ENCODE data around the gene TRNT1. TPM values are rescaled to one million over a fixed set of nuclear protein-coding genes. Genes with fewer than 3 reads are reported as not detected.

TRNT1 gene
- total RNA-seq, 2 donors from 2014 or later = 33.6 to 41.5 TPM

- DNase-seq (peak; percentile 60), ATAC-seq (replicated peaks in 1 of 2) (peak; percentile 43 to 53)
- H3K4me3 Mint-ChIP-seq = peak overlapping the region; percentile 95 to 98
- H3K36me3 Mint-ChIP-seq (ENCODE audit: insufficient read depth in 2 of 2) = peaks cover 15 to 24% of the 10 kb centered on the region in 2 donors
- peaks cover 47% of the 10 kb centered on the region for H3K4me1 Mint-ChIP-seq (ENCODE audit: low read depth)
- no peaks in the 10 kb centered on the region for H3K9me3 Mint-ChIP-seq
- no peaks in the 10 kb centered on the region for H3K27me3 Mint-ChIP-seq (ENCODE audit: low read depth)
- H3K27ac Mint-ChIP-seq = peak overlapping the region; percentile 85
Observed at GRCh38 chr3:3127432-3128010, 781 bp downstream of the TRNT1 start.

GRCh38 chr3:3129579-3129978, 2.8 kb downstream of the TRNT1 start:
- Mint-ChIP-seq H3K27ac (peak overlapping the region; percentile 54), H3K9me3 (no peaks in the 10 kb centered on the region), H3K36me3 (ENCODE audit: insufficient read depth in 2 of 2) (peaks cover 15 to 28% of the 10 kb centered on the region in 2 donors), H3K4me3 (peak overlapping the region; percentile 57 to 98), H3K4me1 (ENCODE audit: low read depth) (peaks cover 67% of the 10 kb centered on the region), H3K27me3 (ENCODE audit: low read depth) (no peaks in the 10 kb centered on the region)
- no peak for DNase-seq
- no peak for ATAC-seq (replicated peaks in 1 of 2)

- Mint-ChIP-seq H3K36me3 (ENCODE audit: insufficient read depth in 2 of 2) (peaks cover 8 to 31% of the 10 kb centered on the region in 2 donors), H3K4me3 (peak overlapping the region; percentile 15 to 35), H3K9me3 (no peaks in the 10 kb centered on the region), H3K27me3 (ENCODE audit: low read depth) (no peaks in the 10 kb centered on the region), H3K4me1 (ENCODE audit: low read depth) (peaks cover 69% of the 10 kb centered on the region), H3K27ac (no peak overlapping the region)
- ATAC-seq (replicated peaks in 1 of 2) (no peak), DNase-seq (no peak)
Observed at GRCh38 chr3:3133500-3133899, 6.8 kb downstream of the TRNT1 start.

DNA sequence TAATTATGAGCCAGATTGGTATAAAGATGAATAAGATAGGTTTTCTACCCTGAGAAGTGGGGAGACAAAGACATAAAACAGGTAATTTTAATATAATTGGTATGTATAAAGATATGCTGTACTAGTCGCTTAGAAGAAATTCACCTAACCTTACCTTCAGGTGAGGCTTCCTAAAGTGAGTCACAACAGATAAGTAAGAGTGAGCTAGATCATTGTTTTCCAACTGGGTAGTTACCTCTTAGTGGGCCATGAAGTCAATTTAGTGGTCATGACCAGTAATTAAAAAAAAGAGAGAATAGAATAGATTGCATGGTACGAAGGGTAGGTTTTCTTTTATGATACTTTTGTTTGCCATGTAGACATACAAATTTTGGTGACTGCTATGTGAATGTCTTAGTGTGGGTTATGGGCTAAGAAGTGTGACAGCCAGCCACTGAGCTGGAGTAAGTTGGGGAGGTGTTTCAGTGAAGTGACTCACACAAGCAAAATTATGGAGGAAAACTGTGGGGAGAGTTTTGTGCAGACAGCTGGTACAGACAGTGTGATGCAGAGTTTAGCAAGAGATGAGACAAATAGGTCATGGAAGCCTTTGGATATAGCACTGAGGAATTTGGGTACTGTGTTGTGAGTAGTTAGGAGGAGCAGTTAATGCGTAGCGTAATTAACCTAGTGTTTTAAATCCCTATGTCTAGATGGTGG, 8.2 kb downstream of the TRNT1 start:
- Mint-ChIP-seq H3K27ac (peak overlapping the region; percentile 82), H3K4me1 (ENCODE audit: low read depth) (peaks cover 69% of the 10 kb centered on the region), H3K4me3 (peak overlapping the region; percentile 7 to 28), H3K36me3 (ENCODE audit: insufficient read depth in 2 of 2) (peaks cover 1 to 38% of the 10 kb centered on the region in 2 donors), H3K27me3 (ENCODE audit: low read depth) (no peaks in the 10 kb centered on the region), H3K9me3 (no peaks in the 10 kb centered on the region)
- ATAC-seq (replicated peaks in 1 of 2) = peak; percentile 74 to 76
- DNase-seq = no peak

DNA sequence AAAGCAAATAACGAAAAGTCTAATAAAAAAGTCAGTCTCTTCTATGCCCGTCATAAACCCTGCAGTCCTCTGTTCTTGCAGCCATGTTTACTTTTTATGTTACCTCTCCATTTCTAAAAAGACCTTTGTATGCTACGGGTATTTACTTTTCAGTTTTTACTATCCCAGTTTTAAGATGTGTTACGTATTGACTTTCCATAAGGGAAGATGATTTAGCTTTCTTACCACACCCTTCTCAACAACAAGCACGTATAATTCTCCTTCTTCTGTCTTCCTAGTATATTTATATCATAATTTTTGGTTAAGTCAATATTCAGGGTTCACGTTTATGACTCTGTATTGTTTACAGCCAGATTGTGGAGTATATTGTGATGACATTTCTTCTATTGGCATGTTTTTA, 10.8 kb downstream of the TRNT1 start:
- Mint-ChIP-seq H3K36me3 (ENCODE audit: insufficient read depth in 2 of 2) (peaks cover 5 to 49% of the 10 kb centered on the region in 2 donors), H3K27ac (peak overlapping the region; percentile 95), H3K27me3 (ENCODE audit: low read depth) (no peaks in the 10 kb centered on the region), H3K4me3 (no peak overlapping the region), H3K4me1 (ENCODE audit: low read depth) (peaks cover 71% of the 10 kb centered on the region), H3K9me3 (no peaks in the 10 kb centered on the region)
- DNase-seq = no peak
- no peak for ATAC-seq (replicated peaks in 1 of 2)

DNA sequence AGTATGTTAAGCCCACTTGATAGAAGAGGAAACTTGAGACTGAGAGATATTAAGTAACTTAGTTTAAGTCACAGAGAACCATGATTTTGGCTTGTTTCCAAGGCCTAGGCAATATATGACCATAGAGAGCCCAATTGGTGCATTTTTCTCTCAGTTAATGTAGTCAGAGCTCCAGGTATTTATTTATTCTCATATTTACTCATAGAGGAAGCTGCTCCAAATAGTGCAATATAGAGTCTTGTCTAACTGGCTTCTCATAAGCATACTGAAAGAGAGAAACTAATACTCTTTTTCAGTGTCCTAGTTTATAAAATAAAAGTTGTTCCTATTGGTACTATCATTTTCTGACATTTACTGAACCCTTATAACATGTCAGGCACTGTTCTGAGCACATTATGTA, 15.2 kb downstream of the TRNT1 start:
- Mint-ChIP-seq H3K36me3 (ENCODE audit: insufficient read depth in 2 of 2) (peaks cover 12 to 65% of the 10 kb centered on the region in 2 donors), H3K27ac (peak overlapping the region; percentile 92), H3K9me3 (no peaks in the 10 kb centered on the region), H3K4me3 (no peak overlapping the region), H3K4me1 (ENCODE audit: low read depth) (peaks cover 38% of the 10 kb centered on the region), H3K27me3 (ENCODE audit: low read depth) (no peaks in the 10 kb centered on the region)
- DNase-seq (no peak), ATAC-seq (replicated peaks in 1 of 2) (peak in 1 of 2 donors; percentile 68)

DNA sequence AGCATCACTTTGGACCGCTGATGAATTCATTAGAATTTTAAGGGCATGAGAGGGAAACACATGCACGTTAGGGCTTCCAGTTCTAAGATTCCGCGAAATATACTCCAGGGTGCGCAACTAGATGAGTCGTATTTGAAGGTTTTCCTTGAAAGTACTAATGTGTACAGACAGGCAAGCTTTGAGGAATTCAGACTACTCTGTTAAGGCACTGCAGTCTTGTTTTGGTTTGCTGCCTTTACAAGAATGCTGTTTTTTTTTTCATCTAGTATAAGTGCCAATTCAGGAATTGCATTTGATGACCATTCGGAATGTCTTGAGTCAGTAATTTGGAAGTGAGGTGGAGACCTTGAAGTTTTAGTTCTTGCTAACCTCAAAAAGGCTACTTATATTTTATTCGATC, 19.1 kb downstream of the TRNT1 start:
- no peak for ATAC-seq (replicated peaks in 1 of 2)
- Mint-ChIP-seq H3K27ac (peak overlapping the region; percentile 98), H3K4me1 (ENCODE audit: low read depth) (peaks cover 13% of the 10 kb centered on the region), H3K4me3 (no peak overlapping the region), H3K9me3 (no peaks in the 10 kb centered on the region), H3K27me3 (ENCODE audit: low read depth) (no peaks in the 10 kb centered on the region), H3K36me3 (ENCODE audit: insufficient read depth in 2 of 2) (peaks cover 14 to 55% of the 10 kb centered on the region in 2 donors)
- DNase-seq = no peak

- H3K36me3 Mint-ChIP-seq (ENCODE audit: insufficient read depth in 2 of 2) = peaks cover 10 to 50% of the 10 kb centered on the region in 2 donors
Observed at GRCh38 chr3:3149560-3149959, 22.8 kb downstream of the TRNT1 start.

DNA sequence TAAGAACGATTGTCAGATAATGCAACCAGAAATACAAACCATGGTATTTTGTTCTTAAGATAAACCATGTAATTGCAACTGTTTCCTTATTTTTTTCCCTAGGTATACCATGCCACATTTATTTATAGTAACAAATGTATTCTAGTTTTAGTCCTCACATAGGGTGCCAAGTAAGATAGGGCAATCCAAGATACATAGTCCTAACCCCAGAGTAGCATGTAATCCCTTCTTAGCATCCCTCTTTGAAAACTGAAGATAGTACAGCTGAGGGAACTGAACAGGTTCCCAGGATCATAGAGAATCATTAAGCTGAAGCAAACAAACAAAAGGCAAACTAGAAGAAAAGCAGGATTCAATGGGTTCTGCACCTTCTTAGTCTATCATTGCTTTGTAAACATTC, 24.8 kb downstream of the TRNT1 start:
- Mint-ChIP-seq H3K36me3 (ENCODE audit: insufficient read depth in 2 of 2) (peaks cover 7 to 49% of the 10 kb centered on the region in 2 donors), H3K27ac (no peak overlapping the region), H3K27me3 (ENCODE audit: low read depth) (no peaks in the 10 kb centered on the region), H3K9me3 (no peaks in the 10 kb centered on the region), H3K4me3 (no peak overlapping the region), H3K4me1 (ENCODE audit: low read depth) (peaks cover 2% of the 10 kb centered on the region)
- no peak for DNase-seq
- no peak for ATAC-seq (replicated peaks in 1 of 2)

More at GRCh38 chr3:3149560-3149959, 22.8 kb downstream of the TRNT1 start:
- no peaks in the 10 kb centered on the region for H3K27me3 Mint-ChIP-seq (ENCODE audit: low read depth)
- ATAC-seq (replicated peaks in 1 of 2) = no peak
- no peak for DNase-seq
- H3K4me1 Mint-ChIP-seq (ENCODE audit: low read depth) = peaks cover 6% of the 10 kb centered on the region
- H3K9me3 Mint-ChIP-seq = no peaks in the 10 kb centered on the region
- H3K27ac Mint-ChIP-seq = peak overlapping the region; percentile 89
- H3K4me3 Mint-ChIP-seq = no peak overlapping the region

DNA sequence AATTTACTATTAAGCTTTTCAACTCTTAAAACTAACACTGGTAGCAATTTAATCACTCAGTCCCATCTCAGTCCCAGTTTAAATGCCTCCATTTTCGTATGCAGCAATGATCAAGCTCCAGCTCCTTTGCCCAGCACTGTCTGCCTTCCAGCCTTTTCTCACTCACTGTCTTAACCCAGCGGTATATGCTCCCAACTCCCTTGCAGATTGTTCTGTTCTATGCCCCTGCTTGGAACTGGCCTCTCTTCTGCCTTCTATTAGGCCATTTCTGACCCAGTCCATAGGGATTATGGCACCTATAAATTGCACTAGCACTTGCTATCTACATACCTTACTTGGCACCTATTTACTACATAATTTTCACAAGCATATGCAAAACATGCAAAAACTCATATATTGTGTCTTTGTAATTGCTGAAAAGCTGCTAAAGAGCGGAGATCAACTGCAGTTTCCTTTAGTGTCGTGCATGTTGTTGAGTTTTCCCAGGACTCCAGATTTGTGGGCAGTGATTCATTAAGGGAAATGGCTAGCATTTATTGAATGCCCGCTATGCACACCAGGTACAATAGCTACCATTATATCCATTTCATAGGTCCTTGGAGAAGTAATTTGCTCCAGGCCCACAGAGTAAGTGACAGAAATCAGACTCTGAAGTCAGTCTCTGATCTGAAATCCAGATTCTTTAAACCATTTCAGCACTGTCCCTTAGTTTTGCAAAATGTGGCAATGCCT, 28.3 kb downstream of the TRNT1 start:
- Mint-ChIP-seq H3K27me3 (ENCODE audit: low read depth) (no peaks in the 10 kb centered on the region), H3K4me1 (ENCODE audit: low read depth) (peaks cover 10% of the 10 kb centered on the region), H3K27ac (peak overlapping the region; percentile 46), H3K9me3 (peaks cover 0 to 2% of the 10 kb centered on the region in 2 donors), H3K36me3 (ENCODE audit: insufficient read depth in 2 of 2) (peaks cover 13 to 64% of the 10 kb centered on the region in 2 donors), H3K4me3 (no peak overlapping the region)
- ATAC-seq (replicated peaks in 1 of 2) = no peak
- DNase-seq = no peak

DNA sequence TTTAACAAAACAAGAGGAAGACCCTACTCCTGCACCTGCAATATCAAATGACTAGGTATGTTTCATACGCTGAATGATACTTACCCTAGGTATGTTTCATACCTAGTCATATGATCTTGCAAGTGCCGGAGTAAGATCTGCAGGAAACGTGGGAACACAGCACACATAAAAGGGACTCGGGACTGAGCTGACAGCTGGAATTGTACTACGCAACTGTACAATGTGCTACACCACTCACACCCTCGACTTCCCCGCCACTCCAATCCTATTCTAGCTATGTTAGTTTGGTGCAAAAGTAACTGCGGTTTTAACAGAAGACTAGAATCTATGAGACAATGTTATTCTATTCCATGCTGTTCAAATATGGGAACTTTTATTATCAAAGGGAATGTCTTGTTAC, 30.7 kb downstream of the TRNT1 start:
- Mint-ChIP-seq H3K4me1 (ENCODE audit: low read depth) (peaks cover 10% of the 10 kb centered on the region), H3K9me3 (peaks cover 0 to 2% of the 10 kb centered on the region in 2 donors), H3K27me3 (ENCODE audit: low read depth) (no peaks in the 10 kb centered on the region), H3K36me3 (ENCODE audit: insufficient read depth in 2 of 2) (peaks cover 14 to 63% of the 10 kb centered on the region in 2 donors), H3K27ac (peak overlapping the region; percentile 75), H3K4me3 (no peak overlapping the region)
- DNase-seq (no peak), ATAC-seq (replicated peaks in 1 of 2) (peak in 1 of 2 donors; percentile 27)

- Mint-ChIP-seq H3K4me3 (no peak overlapping the region), H3K9me3 (peaks cover 2% of the 10 kb centered on the region in 2 donors), H3K27ac (peak overlapping the region; percentile 59), H3K27me3 (ENCODE audit: low read depth) (no peaks in the 10 kb centered on the region), H3K4me1 (ENCODE audit: low read depth) (peaks cover 36% of the 10 kb centered on the region), H3K36me3 (ENCODE audit: insufficient read depth in 2 of 2) (peaks cover 22 to 64% of the 10 kb centered on the region in 2 donors)
- ATAC-seq (replicated peaks in 1 of 2) = no peak
- DNase-seq = no peak
Observed at GRCh38 chr3:3160826-3161225, 34.1 kb downstream of the TRNT1 start.

- H3K36me3 Mint-ChIP-seq (ENCODE audit: insufficient read depth in 2 of 2) = peaks cover 18 to 41% of the 10 kb centered on the region in 2 donors
- DNase-seq (peak; percentile 39 to 43), ATAC-seq (replicated peaks in 1 of 2) (peak; percentile 82 to 85)
- peak overlapping the region; percentile 90 for H3K27ac Mint-ChIP-seq
- peak overlapping the region in 1 of 2 donors; percentile 57 for H3K4me3 Mint-ChIP-seq
- peaks cover 37% of the 10 kb centered on the region for H3K4me1 Mint-ChIP-seq (ENCODE audit: low read depth)
- H3K27me3 Mint-ChIP-seq (ENCODE audit: low read depth) = no peaks in the 10 kb centered on the region
- H3K9me3 Mint-ChIP-seq = peaks cover 2% of the 10 kb centered on the region in 2 donors
Observed at GRCh38 chr3:3165241-3165640, 38.5 kb downstream of the TRNT1 start.

Measured in activated T-cell treated with anti-CD3 and anti-CD28 coated beads, Interleukin-2, amount 50 U/mL, for 72 hours (primary cell).